GM13976 (cell line): ENCODE data around the gene NEB.

Experiments
- DNase-seq: peaks from one replicate; pipeline ENCODE4 v3.0.0; 2012; ENCODE audit warnings: low spot score
- CTCF ChIP-seq: IDR thresholded peaks from 2 replicates; pipeline ENCODE4 v1.5.1; 2012; ENCODE audit warnings: borderline replicate concordance, mild to moderate bottlenecking; ENCODE audit not compliant: insufficient read depth; ENCODE audit errors: extremely low read depth, missing control alignments, control extremely low read depth
- in situ Hi-C: fragments of 300-500 bp; cut with MboI; formaldehyde crosslinking; loops from one replicate; pipeline ENCODE4 v1.12.0; 2022; ENCODE audit warnings: low sequenced_read_pairs, mixed read lengths, inconsistent platforms; ENCODE audit not compliant: unreplicated experiment

NEB gene

DNA sequence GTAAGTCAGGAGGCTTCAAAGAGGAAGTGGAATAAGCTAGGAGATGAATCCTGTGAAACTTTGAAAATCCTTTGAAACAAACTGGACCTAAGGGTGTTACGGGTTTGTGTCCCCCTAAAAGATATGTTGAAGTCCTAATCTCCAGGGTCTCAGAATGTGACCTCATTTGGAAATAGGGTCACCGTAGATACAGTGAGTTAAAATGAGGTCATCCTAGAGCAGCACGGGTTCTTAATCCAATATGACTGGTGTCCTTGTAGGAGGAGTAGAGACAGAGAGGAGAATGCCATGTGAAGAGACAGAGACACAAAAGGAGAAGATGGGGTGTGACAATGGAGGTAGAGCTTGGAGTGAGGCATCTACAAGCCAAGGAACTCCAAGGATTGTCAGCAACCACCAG, 26.9 kb upstream of the NEB start:
- no peak for DNase-seq
- in situ Hi-C loops = no loop called here

GRCh38 chr2:151760139-151760650, 25.9 kb upstream of the NEB start:
- TF ChIP-seq CTCF = no peak
- no peak for DNase-seq
- in situ Hi-C loops = no loop called here

More for the DNA sequence above, 26.9 kb upstream of the NEB start:
- no peak for TF ChIP-seq CTCF

GRCh38 chr2:151758744-151759143, 24.5 kb upstream of the NEB start:
- in situ Hi-C loops = no loop called here
- TF ChIP-seq CTCF = no peak
- no peak for DNase-seq

DNA sequence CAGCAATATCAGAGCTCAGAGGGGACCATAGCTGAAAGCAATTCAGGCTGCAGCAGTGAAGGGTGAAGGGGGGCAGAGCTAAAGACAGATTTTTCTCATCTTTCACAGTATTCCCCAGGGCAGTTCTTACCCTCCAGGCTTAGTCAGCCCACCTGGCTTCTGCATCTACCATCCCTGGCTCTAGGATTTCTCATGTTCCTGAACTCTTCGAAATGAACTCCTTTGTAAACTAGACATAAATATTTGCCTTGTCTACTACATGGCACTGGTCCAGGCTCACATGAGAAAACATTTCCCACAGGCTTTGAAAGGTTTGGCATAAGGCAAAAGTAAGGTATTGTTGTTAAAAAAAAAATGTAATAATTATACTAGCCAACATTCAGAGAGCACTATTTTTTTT, 23.6 kb upstream of the NEB start:
- TF ChIP-seq CTCF = no peak
- in situ Hi-C loops = no loop called here
- DNase-seq = no peak

- no peak for TF ChIP-seq CTCF
- no peak for DNase-seq
- in situ Hi-C loops = no loop called here
These were observed 22.5 kb upstream of the NEB start for GRCh38 chr2:151756820-151757219.

DNA sequence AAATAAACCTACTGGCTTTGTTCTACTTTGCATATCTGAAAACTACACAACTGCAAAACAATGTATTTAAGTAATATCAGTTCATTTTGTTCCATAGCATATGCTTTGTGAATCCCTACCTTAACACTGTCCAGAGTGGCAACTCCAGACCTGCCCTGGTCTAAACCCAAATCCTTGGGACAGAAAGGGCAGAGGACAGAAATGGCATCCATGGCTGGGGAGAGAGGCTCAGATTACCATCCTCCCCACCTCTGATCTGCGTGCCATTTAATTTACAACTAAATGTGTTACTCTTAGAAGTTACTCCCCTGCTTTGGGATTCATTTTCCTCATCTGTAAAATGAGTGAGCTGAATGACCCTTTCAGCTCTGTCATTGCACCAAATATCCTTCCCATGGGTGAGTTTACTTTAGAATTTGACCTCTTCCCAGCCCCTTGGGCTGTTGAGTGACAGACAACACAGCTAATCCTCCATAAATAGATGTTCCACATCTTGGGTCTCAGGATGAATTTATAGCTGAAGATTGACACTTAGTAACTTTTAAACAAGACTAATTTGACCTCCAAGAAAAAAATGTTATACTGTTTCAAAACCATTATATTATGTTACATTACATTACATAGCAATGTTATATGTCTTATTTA, 20.1 kb upstream of the NEB start:
- DNase-seq = no peak
- no peak for TF ChIP-seq CTCF
- in situ Hi-C loops = no loop called here
